IMR-90 (cell line): ENCODE measurements around the gene PDE12. TPM values are rescaled to one million over a fixed set of nuclear protein-coding genes. Genes with fewer than 3 reads are reported as not detected.

Source experiments
- ATAC-seq: fragments of 200-7000 bp; cut with Tn5 transposase; 2 replicates; pipeline ENCODE4 v1.9.1; 2020; ENCODE audit warnings: low read depth, mild to moderate bottlenecking, moderate library complexity
- BruUV-seq: library from RNA; stranded (reverse); fragments of 400-500 nt; replicated peaks from 2 replicates; lab custom pipeline; 2021; lab: Mats Ljungman, UMichigan
- CTCF ChIA-PET: fragments of 300-600 bp; formaldehyde crosslinking; extraction: SDS; loops from one replicate; lab custom pipeline; 2021; ENCODE audit warnings: antibody characterized with exemption; lab: Yijun Ruan, JAX
- POLR2A ChIA-PET: fragments of 300-600 bp; sonication (Branson Sonifier 250); formaldehyde crosslinking; loops from one replicate; lab custom pipeline; 2022; ENCODE audit warnings: antibody characterized with exemption; ENCODE audit not compliant: unreplicated experiment; lab: Charles Lee
- DNase-seq: peaks from one replicate; pipeline ENCODE4 v3.0.0; 2013
- H2AFZ ChIP-seq: replicated peaks from 2 replicates; pipeline ENCODE3; 2013; ENCODE audit warnings: low read length, mild to moderate bottlenecking; ENCODE audit not compliant: poor library complexity
- H2AK5ac ChIP-seq: 2 replicates; pipeline ENCODE4 v1.6.1; 2013; ENCODE audit warnings: low read depth, low read length, inconsistent platforms
- H2AK9ac ChIP-seq: replicated peaks from 2 replicates; pipeline ENCODE3; 2013; ENCODE audit warnings: mild to moderate bottlenecking, low read depth, low read length, moderate library complexity; ENCODE audit not compliant: poor library complexity
- H2BK120ac ChIP-seq: 2 replicates; pipeline ENCODE4 v1.6.1; 2013; ENCODE audit warnings: low read depth, low read length, inconsistent platforms
- H2BK15ac ChIP-seq: 3 replicates; pipeline ENCODE4 v1.6.1; 2013; ENCODE audit warnings: low read depth, low read length, inconsistent platforms
- H2BK20ac ChIP-seq: 2 replicates; pipeline ENCODE4 v1.6.1; 2013; ENCODE audit warnings: low read depth, mild to moderate bottlenecking, inconsistent platforms, low read length, moderate library complexity
- H2BK5ac ChIP-seq: 2 replicates; pipeline ENCODE4 v1.6.1; 2013; ENCODE audit warnings: mild to moderate bottlenecking, low read depth, low read length, inconsistent platforms; ENCODE audit not compliant: poor library complexity, severe bottlenecking
- H3K14ac ChIP-seq: replicated peaks from 2 replicates; pipeline ENCODE4 v1.6.1; 2013; ENCODE audit warnings: low read depth, low read length, inconsistent platforms
- H3K18ac ChIP-seq: 2 replicates; pipeline ENCODE4 v1.6.1; 2013; ENCODE audit warnings: low read depth, low read length, control low read depth
- H3K23ac ChIP-seq: 2 replicates; pipeline ENCODE4 v1.6.1; 2013; ENCODE audit warnings: low read depth, low read length, inconsistent platforms
- H3K27ac ChIP-seq: 2 replicates; pipeline ENCODE4 v1.5.1; 2013; ENCODE audit warnings: mild to moderate bottlenecking, control low read depth, low read length; ENCODE audit not compliant: insufficient read depth
- H3K27me3 ChIP-seq: 2 replicates; pipeline ENCODE4 v1.6.1; 2013; ENCODE audit warnings: low read length; ENCODE audit not compliant: control insufficient read depth, insufficient read depth
- H3K36me3 ChIP-seq: 2 replicates; pipeline ENCODE4 v1.6.1; 2013; ENCODE audit warnings: low read length, mixed read lengths; ENCODE audit not compliant: control insufficient read depth, insufficient read depth
- H3K4ac ChIP-seq: 2 replicates; pipeline ENCODE4 v1.6.1; 2013; ENCODE audit warnings: low read depth, low read length, inconsistent platforms
- H3K4me1 ChIP-seq: 2 replicates; pipeline ENCODE4 v1.6.1; 2013; ENCODE audit warnings: low read length, mixed read lengths; ENCODE audit not compliant: control insufficient read depth, insufficient read depth
- H3K4me2 ChIP-seq: 2 replicates; pipeline ENCODE4 v1.6.1; 2013; ENCODE audit warnings: low read depth, mild to moderate bottlenecking, control low read depth, low read length, moderate library complexity
- H3K4me3 ChIP-seq: 2 replicates; pipeline ENCODE4 v1.5.1; 2013; ENCODE audit warnings: low read depth, mild to moderate bottlenecking, control low read depth, low read length, moderate library complexity; ENCODE audit not compliant: insufficient read depth
- H3K56ac ChIP-seq: 2 replicates; pipeline ENCODE4 v1.6.1; 2013; ENCODE audit warnings: low read length, inconsistent platforms; ENCODE audit not compliant: insufficient read depth; ENCODE audit errors: extremely low read depth
- H3K79me1 ChIP-seq, 2 experiments: 2 replicates each; pipeline ENCODE4 v1.6.1; 2013; ENCODE audit warnings: low read length in 2 of 2, inconsistent platforms in 1 of 2, low read depth in 1 of 2
- H3K9ac ChIP-seq: 2 replicates; pipeline ENCODE4 v1.6.1; 2013; ENCODE audit warnings: low read depth, low read length, control low read depth
- H3K9me1 ChIP-seq: 2 replicates; pipeline ENCODE4 v1.6.1; 2013; ENCODE audit warnings: low read length, inconsistent platforms; ENCODE audit not compliant: insufficient read depth
- H3K9me3 ChIP-seq: 2 replicates; pipeline ENCODE4 v1.6.1; 2013; ENCODE audit warnings: low read length; ENCODE audit not compliant: control insufficient read depth, insufficient read depth
- H4K20me1 ChIP-seq: 2 replicates; pipeline ENCODE4 v1.6.1; 2013; ENCODE audit warnings: low read length, inconsistent platforms; ENCODE audit not compliant: insufficient read depth
- H4K5ac ChIP-seq: 2 replicates; pipeline ENCODE4 v1.6.1; 2013; ENCODE audit warnings: mild to moderate bottlenecking, low read depth, low read length, control low read depth
- H4K8ac ChIP-seq, 2 experiments: 2 replicates each; pipeline ENCODE4 v1.6.1; 2013; ENCODE audit warnings: low read depth in 2 of 2, low read length in 2 of 2, control low read depth in 1 of 2, inconsistent platforms in 1 of 2
- H4K91ac ChIP-seq: 2 replicates; pipeline ENCODE4 v1.6.1; 2013; ENCODE audit warnings: low read depth, low read length, inconsistent platforms; ENCODE audit not compliant: insufficient read depth
- BHLHE40 ChIP-seq: fragments of 150-350 bp; IDR thresholded peaks from 2 replicates; pipeline ENCODE4 v1.6.1; 2016; ENCODE audit warnings: mild to moderate bottlenecking, low read depth, low read length
- FOS ChIP-seq: fragments of 150-350 bp; IDR thresholded peaks from 2 replicates; pipeline ENCODE4 v1.6.1; 2016; ENCODE audit warnings: low read depth, low read length
- MAFK ChIP-seq: IDR thresholded peaks from 2 replicates; pipeline ENCODE4 v1.6.1; 2012; ENCODE audit warnings: low read depth, low read length, improper control_type of control experiment
- NFE2L2 ChIP-seq: fragments of 150-350 bp; IDR thresholded peaks from 2 replicates; pipeline ENCODE4 v1.6.1; 2016; ENCODE audit warnings: low read depth, mild to moderate bottlenecking, low read length
- POLR2A ChIP-seq: IDR thresholded peaks from 2 replicates; pipeline ENCODE4 v1.6.1; 2012; ENCODE audit warnings: mild to moderate bottlenecking, low read depth, low read length
- RAD21 ChIP-seq: IDR thresholded peaks from 2 replicates; pipeline ENCODE4 v1.6.1; 2012; ENCODE audit warnings: low read length, improper control_type of control experiment
- RCOR1 ChIP-seq: IDR thresholded peaks from 2 replicates; pipeline ENCODE4 v1.6.1; 2012; ENCODE audit warnings: mild to moderate bottlenecking, low read length, improper control_type of control experiment; ENCODE audit not compliant: insufficient replicate concordance
- RFX5 ChIP-seq: IDR thresholded peaks from 2 replicates; pipeline ENCODE4 v1.8.0; 2012; ENCODE audit warnings: low read depth, mild to moderate bottlenecking, low read length, moderate library complexity
- WGBS, 2 experiments: methylation state at CpG; one replicate each; pipeline versions ENCODE4 v1.1.5 to v1.1.7; 2013; ENCODE audit warnings: missing lambda C conversion rate in 2 of 2; ENCODE audit not compliant: insufficient read length in 1 of 2; ENCODE audit errors: extremely low coverage in 2 of 2; 5-methylcytosine and 5-hydroxymethylcytosine counted together
- dilution Hi-C: fragments of 300-500 bp; cut with HindIII; formaldehyde crosslinking; loops from one replicate; pipeline ENCODE4 v1.14.3; 2018; ENCODE audit warnings: low sequenced_read_pairs; ENCODE audit not compliant: unreplicated experiment
- in situ Hi-C: fragments of 300-500 bp; cut with MboI; formaldehyde crosslinking; loops from 3 replicates; pipeline ENCODE4 v1.14.3; 2019; ENCODE audit warnings: low sequenced_read_pairs, inconsistent platforms, mixed read lengths
- intact Hi-C: fragments of 100-400 bp; cut with micrococcal nuclease; formaldehyde crosslinking; loops from 2 replicates; pipeline ENCODE4 v1.10.0; 2022
- polyA plus RNA-seq, 3 experiments: library from polyadenylated mRNA; depleted of rRNA; stranded (reverse); fragments of >200 nt; gene quantifications; 2 replicates each; pipeline ENCODE4 v1.2.3, GENCODE V29; 2012; ENCODE audit warnings: low replicate concordance in 1 of 3
- total RNA-seq: library from RNA; depleted of rRNA; stranded (reverse); fragments of >200 nt; gene quantifications from 2 replicates; pipeline ENCODE4 v1.2.3, GENCODE V29; 2012
- TF ChIP-seq, protein P1 (sequence below): fragments of 150-350 bp; IDR thresholded peaks from 2 replicates; pipeline ENCODE4 v1.6.1; 2017; ENCODE audit warnings: mild to moderate bottlenecking, antibody characterized with exemption, low read length, low read depth

The PDE12 gene
- total and polyA plus RNA-seq, 2 of the 4 experiments (the other 2 are of a cell fraction) = 9.5 to 16.8 TPM

DNA sequence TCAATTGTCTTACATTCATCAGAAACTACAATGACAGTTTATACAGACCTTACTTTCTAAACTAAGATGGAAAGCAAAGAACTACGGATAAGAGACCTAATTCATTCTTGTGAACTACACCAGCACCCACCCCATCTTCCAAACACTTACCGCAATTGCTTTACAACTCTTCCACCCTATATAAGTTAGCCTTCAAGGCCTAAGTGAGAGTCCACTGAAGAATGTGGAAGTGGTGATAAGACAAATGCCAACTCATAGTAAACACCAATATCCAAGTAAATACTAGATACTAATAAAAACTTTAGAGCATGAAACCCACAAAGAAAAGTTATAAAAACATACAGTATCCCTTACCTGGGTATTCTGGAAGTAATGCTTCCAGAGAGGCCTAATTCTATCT is 27.5 kb downstream of the PDE12 start:
- H3K23ac ChIP-seq = 0 out of 2 replicates have a peak overlapping the region, but pooled peaks have one; percentile 65
- in situ Hi-C loops (no loop called here), intact Hi-C loops (no loop called here), dilution Hi-C loops (no loop called here)
- no peak overlapping the region for H3K14ac ChIP-seq
- no peak overlapping the region for H2BK120ac ChIP-seq
- no peak overlapping the region for H3K27ac ChIP-seq
- peaks cover 98% of the 10 kb centered on the region for H4K20me1 ChIP-seq
- no peak overlapping the region for H2BK15ac ChIP-seq
- no peaks in the 10 kb centered on the region for H3K9me3 ChIP-seq
- peaks cover 3 to 29% of the 10 kb centered on the region in 2 experiments; a peak in 3 of 4 replicates for H3K79me1 ChIP-seq
- no peak overlapping the region for H3K56ac ChIP-seq
- ATAC-seq = no peak
- no peak overlapping the region for H2AK5ac ChIP-seq
- BruUV-seq = no TSS peak
- H4K8ac ChIP-seq = no peak overlapping the region
- ChIA-PET POLR2A (no interaction called here), CTCF (no interaction called here)
- H2AFZ ChIP-seq = no peak overlapping the region
- H2BK20ac ChIP-seq = no peak overlapping the region
- H3K9ac ChIP-seq = no peak overlapping the region
- TF ChIP-seq POLR2A (no peak), FOS (no peak), BHLHE40 (no peak), NFE2L2 (no peak), RAD21 (no peak), MAFK (no peak), RFX5 (no peak), RCOR1 (no peak)
- TF ChIP-seq, protein P1, sequence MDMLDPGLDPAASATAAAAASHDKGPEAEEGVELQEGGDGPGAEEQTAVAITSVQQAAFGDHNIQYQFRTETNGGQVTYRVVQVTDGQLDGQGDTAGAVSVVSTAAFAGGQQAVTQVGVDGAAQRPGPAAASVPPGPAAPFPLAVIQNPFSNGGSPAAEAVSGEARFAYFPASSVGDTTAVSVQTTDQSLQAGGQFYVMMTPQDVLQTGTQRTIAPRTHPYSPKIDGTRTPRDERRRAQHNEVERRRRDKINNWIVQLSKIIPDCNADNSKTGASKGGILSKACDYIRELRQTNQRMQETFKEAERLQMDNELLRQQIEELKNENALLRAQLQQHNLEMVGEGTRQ = no peak
- H3K4me2 ChIP-seq = no peak overlapping the region
- H3K9me1 ChIP-seq = peaks cover 5% of the 10 kb centered on the region; the same call in 1 of the 2 replicates
- H3K36me3 ChIP-seq = peaks cover 32% of the 10 kb centered on the region
- WGBS, 2 experiments = no CpG with 5 or more reads among the region's 2 CpGs
- H4K5ac ChIP-seq = no peak overlapping the region
- no peak overlapping the region for H3K18ac ChIP-seq
- H2AK9ac ChIP-seq = no peak overlapping the region
- H2BK5ac ChIP-seq = no peak overlapping the region
- no peak for DNase-seq
- H3K27me3 ChIP-seq = no peaks in the 10 kb centered on the region
- H3K4ac ChIP-seq = no peak overlapping the region
- H3K4me1 ChIP-seq = peaks cover 4% of the 10 kb centered on the region
- H3K4me3 ChIP-seq = no peak overlapping the region
- no peak overlapping the region for H4K91ac ChIP-seq
